Sigmoid colon (tissue), 4 donors: ENCODE measurements around the gene SCAF11.
"Not testable (repeated sequence)": the region's sequence is repeated elsewhere in the genome, so short reads cannot be mapped to it uniquely, and the experiment has no call there.

Experiments used
- EP300 ChIP-seq, 4 donors: sonication (generic); formaldehyde crosslinking; IDR thresholded peaks; one replicate each; pipeline ENCODE4 v1.6.1; 2017; ENCODE audit warnings: antibody characterized with exemption in 4 of 4
- TF ChIP-seq, protein P1 (sequence below), 4 experiments: fragments of 450-650 bp in 3 of 4; fragments of 200-600 bp in 1 of 4; IDR thresholded peaks; one replicate each; pipeline ENCODE4 v1.5.1; 2016 to 2019; ENCODE audit warnings: antibody characterized with exemption in 4 of 4, mild to moderate bottlenecking in 3 of 4, moderate library complexity in 2 of 4

GRCh38 chr12:46000076-46000475 is 9.7 kb upstream of the SCAF11 start:
- TF ChIP-seq, protein P1, sequence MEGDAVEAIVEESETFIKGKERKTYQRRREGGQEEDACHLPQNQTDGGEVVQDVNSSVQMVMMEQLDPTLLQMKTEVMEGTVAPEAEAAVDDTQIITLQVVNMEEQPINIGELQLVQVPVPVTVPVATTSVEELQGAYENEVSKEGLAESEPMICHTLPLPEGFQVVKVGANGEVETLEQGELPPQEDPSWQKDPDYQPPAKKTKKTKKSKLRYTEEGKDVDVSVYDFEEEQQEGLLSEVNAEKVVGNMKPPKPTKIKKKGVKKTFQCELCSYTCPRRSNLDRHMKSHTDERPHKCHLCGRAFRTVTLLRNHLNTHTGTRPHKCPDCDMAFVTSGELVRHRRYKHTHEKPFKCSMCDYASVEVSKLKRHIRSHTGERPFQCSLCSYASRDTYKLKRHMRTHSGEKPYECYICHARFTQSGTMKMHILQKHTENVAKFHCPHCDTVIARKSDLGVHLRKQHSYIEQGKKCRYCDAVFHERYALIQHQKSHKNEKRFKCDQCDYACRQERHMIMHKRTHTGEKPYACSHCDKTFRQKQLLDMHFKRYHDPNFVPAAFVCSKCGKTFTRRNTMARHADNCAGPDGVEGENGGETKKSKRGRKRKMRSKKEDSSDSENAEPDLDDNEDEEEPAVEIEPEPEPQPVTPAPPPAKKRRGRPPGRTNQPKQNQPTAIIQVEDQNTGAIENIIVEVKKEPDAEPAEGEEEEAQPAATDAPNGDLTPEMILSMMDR (IDR thresholded peaks at IDR 0.05) = not testable (repeated sequence)
- not testable (repeated sequence) for TF ChIP-seq EP300 (IDR thresholded peaks at IDR 0.05)
